GM19238 (cell line): ENCODE data around the gene ESR1.
"Not testable (repeated sequence)": the region's sequence is repeated elsewhere in the genome, so short reads cannot be mapped to it uniquely, and the experiment has no call there.

Experiments used
- DNase-seq: peaks from one replicate; pipeline ENCODE4 v3.0.0; 2011; ENCODE audit warnings: low spot score; ENCODE audit not compliant: insufficient read length

Gene ESR1

DNA sequence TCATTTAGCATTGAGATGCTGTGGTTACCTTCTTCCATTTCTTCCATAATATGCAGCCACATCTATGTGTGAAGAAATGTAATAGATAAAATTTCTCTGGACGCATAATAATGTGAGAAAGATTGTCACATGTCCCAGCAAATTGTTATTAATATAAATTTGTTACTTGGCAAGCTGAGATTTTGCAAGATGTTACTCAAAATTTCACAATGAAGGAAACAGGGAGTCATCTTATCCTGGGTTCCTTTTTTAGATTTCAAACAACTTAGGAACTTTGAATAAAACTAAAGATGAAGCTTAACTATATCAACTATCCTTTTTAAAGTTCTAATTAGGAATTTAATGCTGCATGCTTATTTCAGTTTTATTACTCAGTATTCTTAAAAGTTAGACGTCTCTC, 3.6 kb downstream of the ESR1 start:
- DNase-seq, result no peak

- no peak for DNase-seq
Observed at GRCh38 chr6:151813858-151814257, 6.4 kb downstream of the ESR1 start.

DNA sequence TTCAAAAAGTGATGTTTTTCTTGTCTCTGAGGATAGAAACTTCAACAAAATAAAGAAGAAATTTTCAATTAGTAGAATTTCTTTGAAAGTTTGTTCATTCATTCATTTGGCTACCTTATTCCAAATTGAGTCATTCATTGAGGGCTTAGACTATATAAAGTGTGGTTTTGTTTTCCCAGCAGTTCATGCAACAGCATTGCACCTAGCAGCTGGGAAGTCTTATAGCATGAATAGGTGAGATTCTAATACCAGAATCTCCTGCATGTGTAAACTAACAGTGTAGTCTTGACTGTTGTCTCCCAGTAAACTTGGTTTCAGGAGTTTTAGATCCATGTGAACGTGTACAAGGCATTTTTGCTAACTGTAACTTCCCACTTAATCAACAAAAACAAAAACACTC, 7.1 kb downstream of the ESR1 start:
- no peak for DNase-seq

GRCh38 chr6:151822252-151823111, 15.0 kb downstream of the ESR1 start:
- no peak for DNase-seq

DNA sequence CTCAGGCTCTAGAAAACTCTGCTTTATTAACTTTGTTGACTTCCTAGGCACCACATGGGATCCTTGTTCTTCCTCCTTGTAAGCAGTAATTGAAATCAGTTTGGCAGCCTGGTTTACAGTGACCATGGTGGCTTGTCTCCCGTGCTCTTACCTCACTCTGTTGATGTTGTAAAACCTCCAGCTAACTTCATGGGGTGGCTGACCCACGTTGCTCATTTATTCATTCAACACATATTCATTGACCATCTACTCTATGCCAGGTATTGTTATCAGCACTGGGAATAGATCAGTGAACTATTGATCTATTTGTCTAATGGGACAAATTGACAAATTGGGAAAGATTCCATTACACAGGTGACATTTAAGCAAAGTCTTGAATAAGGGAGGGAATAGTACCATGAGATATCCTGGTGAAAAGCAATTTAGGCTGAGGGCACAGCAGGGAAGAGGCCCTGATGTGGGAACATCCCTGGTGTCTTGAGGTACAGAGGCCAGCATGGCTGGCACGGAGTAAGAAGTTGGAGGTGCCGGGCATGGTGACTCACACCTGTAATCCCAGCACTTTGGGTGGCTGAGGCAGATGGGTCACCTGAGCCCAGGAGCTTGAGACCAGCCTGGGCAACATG, 19.1 kb downstream of the ESR1 start:
- DNase-seq, result no peak

- no peak for DNase-seq
Observed at GRCh38 chr6:151832710-151833109, 25.2 kb downstream of the ESR1 start.

- no peak for DNase-seq
Observed at GRCh38 chr6:151835396-151835795, 27.9 kb downstream of the ESR1 start.

DNA sequence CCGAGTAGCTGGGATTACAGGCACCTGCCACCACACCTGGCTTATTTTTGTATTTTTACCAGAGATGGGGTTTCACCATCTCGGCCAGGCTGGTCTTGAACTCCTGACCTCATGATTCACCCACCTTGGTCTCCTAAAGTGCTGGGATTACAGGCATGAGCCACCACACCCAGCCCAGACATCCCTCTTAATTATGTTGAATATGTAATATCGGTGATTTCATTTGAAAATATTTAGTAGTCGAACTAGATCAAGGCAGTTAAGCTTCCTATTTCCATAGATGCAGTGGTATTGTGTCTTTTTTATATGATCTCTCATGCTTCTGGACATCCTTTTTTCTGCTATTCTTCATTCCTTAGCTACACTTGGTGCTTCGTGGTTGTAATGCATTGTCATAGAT, 29.7 kb downstream of the ESR1 start:
- no peak for DNase-seq

DNA sequence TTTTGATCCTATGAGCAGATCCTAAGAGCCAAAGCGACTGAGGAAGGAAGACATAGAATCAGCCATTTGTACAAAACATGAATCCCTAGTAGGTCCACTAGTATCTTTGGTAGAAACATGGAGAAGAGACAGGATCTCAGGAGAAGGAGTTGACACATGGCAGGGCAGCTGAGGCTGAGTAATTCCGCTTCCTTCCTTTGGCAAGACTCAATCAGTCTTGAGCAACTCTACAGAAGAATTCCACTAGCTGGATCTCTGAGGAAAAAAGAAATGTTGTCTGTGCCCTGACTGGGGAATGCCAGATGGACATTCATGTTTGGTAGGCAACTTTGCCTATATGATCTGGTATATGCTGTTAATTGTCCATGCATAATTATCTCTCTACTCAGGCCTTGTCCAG, 35.3 kb downstream of the ESR1 start:
- DNase-seq, result no peak

- no peak for DNase-seq
Observed at GRCh38 chr6:151847064-151847463, 39.6 kb downstream of the ESR1 start.

DNA sequence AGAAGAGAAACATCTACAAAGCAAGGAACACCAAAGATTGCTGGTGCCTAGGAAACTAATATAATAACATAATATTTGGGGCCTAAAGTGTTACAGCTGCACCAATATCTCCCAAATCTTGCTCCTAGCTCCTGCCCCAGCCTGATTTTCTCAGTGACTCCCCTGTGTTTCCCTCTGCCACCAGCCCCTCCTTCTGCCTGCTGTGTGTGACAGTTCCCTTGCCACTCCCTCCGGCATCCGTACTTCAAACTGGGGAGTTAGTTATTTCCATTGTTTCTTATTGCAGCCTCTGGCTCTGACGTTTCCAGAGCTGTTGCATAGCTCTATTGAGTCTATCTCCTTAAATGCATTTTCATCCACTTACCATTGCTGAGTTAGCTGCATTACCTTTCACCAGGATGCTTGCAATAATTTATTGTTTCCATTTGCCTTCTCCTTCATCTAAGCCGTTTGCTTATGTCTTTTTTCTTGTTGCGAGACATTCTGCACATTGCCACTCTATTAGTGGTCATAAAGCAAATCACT, 43.1 kb downstream of the ESR1 start:
- no peak for DNase-seq

- DNase-seq, result no peak
Observed at GRCh38 chr6:151858294-151858693, 50.8 kb downstream of the ESR1 start.

GRCh38 chr6:151862461-151862860, 55.0 kb downstream of the ESR1 start:
- DNase-seq, result no peak

- DNase-seq, result not testable (repeated sequence)
Observed at GRCh38 chr6:151867361-151867869, 59.9 kb downstream of the ESR1 start.

DNA sequence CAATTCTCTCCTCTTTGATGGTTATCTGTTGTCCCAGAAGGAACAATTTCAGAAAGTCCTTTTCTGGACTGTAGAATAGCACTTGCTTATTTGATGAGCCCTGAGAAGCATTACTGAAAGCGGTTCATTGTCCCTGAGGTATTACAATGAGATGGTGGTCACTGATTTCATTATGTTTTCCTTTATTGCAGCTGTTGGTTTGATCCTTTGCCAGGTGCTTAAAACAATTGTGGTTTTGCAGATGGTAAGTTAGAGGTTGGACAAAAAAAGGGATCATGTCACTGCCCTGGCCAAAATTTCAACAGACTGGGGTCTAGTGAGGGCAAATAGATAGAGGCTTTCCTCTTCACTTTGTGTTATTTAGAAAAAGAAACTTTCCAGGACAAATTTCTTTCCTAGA, 61.9 kb downstream of the ESR1 start:
- no peak for DNase-seq

DNA sequence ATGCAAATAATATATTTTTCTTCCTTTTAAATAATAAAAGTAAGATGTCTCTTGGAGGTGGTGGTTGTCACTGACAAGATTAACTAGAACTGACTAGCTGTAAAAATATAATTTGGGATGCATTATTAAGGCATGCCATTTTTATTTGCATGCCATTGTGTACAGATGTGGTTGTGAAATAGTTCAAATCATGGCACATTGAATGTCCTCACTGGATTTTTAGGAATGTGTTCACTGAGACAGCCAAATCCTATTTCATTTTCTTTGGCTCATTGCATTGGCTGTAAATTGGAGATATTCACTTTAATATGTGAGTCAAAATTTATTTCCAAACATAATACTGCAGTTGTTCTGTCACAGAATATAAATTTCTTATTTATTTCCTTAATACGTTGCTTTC, 62.3 kb downstream of the ESR1 start:
- DNase-seq, result no peak

DNA sequence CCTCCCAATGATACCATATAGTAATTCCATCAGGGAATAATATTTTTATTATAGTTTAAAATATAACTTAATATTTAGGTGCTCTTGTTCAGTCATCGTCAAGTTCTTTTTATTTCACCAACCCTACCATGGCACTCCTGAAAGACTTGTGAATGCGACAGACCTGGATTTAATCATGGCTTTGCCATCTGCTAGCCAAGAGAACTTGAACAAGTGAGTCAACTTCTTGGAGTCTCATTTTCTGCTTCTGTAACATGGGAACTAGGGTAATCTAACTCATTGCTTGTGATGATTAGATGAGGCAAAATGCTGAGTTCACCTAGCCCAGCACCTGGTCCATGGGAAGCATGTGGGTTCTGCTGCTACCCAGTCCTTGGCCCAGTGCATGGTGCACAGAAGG, 62.9 kb downstream of the ESR1 start:
- DNase-seq, result no peak

DNA sequence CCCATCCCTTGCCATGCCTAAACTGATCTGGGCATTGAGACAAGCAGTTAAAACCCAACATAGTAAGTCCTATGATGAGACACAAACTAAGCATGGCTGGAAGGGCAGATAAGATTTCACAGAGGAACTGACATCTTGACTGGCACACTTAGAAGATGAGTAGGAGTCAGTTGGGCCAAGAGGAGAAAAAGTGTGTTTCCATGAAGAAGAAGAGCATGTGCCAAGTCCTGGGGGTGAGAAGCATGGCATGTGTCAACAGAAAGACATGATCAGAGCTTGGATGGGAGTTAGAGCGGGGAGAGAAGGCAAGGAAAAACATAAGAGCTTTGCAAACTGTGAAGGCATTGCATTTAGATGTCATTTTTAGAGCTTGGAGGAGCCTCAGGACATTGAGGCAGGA, 68.0 kb downstream of the ESR1 start:
- DNase-seq, result no peak

DNA sequence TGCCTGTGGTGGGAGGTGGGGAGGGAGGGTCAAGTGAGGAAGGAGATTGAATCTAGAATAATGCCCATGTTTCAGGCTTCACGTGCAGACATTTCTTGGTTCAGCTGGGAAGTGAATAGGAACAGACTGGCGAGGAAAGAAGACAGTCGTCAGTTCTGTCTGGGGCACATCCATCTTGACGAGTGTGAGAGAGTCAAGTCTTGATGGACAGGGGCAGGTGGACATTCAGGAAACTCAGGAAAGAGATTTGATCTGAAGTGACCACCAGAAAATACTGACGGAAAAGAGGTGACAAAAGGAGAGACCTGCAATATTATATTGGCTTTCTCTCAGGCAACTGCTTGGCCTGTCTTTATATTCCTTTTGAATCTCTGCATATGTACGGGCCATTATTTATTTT, 68.6 kb downstream of the ESR1 start:
- no peak for DNase-seq

GRCh38 chr6:151877458-151877857, 70.0 kb downstream of the ESR1 start:
- no peak for DNase-seq

GRCh38 chr6:151881231-151881630, 73.7 kb downstream of the ESR1 start:
- DNase-seq, result no peak

DNA sequence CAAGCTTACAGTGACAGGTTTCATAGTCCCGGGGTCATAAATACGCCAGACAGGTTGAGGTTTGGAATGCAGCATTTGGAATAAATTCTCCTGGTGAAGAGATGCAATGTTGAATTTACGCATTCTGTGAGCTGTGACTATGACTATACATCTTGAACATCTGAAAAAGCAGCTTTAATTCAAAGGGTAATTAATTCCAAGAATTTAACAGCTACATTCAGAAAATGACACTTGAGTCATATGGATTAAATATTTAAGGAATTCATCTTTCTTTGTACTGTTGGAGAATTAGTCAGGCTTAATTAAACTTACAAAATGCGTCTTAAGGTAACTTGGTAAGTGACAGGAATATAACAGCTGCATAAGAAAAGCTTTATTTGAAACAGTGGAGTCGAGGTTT, 74.7 kb downstream of the ESR1 start:
- DNase-seq, result no peak

- DNase-seq, result no peak
Observed at GRCh38 chr6:151885234-151885633, 77.8 kb downstream of the ESR1 start.
